Testis (tissue), 2 donors: ENCODE measurements around the gene DCTN3.

Source experiments
- POLR2A ChIP-seq: fragments of 450-650 bp; IDR thresholded peaks from one replicate; pipeline ENCODE4 v1.6.1; 2017; ENCODE audit warnings: antibody characterized with exemption, mild to moderate bottlenecking, moderate library complexity
- TF ChIP-seq, protein P1 (sequence below), 3 experiments: fragments of 450-650 bp in 2 of 3; fragments of 200-600 bp in 1 of 3; sonication (generic) in 1 of 3; IDR thresholded peaks; one replicate each; pipeline ENCODE4 v1.5.1; 2016 to 2019; ENCODE audit warnings: antibody characterized with exemption in 3 of 3, mild to moderate bottlenecking in 2 of 3, moderate library complexity in 1 of 3

DNA sequence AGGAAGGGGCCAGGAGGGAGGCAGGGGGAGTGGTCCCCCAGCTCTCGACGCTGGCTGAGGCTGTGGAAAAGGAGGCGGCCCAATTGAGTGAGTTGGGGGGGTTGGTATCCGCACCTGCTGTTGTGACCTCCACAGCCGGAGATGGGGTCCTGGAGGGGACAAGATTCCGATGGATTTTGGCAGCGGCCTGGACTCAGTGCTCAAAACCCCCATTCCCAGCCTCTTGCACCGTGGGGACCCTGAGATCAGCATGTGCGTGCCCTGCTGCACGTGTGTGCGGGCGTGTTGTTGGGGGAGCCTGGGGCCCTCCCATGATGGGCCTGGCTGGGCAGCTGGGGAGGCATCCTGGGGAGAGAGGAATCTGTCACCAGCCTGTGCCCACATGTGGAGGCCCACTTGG lies 45.7 kb downstream of the DCTN3 start:
- no peak for TF ChIP-seq POLR2A
- TF ChIP-seq, protein P1, sequence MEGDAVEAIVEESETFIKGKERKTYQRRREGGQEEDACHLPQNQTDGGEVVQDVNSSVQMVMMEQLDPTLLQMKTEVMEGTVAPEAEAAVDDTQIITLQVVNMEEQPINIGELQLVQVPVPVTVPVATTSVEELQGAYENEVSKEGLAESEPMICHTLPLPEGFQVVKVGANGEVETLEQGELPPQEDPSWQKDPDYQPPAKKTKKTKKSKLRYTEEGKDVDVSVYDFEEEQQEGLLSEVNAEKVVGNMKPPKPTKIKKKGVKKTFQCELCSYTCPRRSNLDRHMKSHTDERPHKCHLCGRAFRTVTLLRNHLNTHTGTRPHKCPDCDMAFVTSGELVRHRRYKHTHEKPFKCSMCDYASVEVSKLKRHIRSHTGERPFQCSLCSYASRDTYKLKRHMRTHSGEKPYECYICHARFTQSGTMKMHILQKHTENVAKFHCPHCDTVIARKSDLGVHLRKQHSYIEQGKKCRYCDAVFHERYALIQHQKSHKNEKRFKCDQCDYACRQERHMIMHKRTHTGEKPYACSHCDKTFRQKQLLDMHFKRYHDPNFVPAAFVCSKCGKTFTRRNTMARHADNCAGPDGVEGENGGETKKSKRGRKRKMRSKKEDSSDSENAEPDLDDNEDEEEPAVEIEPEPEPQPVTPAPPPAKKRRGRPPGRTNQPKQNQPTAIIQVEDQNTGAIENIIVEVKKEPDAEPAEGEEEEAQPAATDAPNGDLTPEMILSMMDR (IDR thresholded peaks at IDR 0.05), result no peak
